Testis (tissue), 3 donors: ENCODE measurements around the gene IFT43. TPM values are rescaled to one million over a fixed set of nuclear protein-coding genes. Genes with fewer than 3 reads are reported as not detected.

ENCODE experiments used
- DNase-seq: peaks from one replicate; pipeline ENCODE4 v3.0.0-alpha.2; 2019
- H3K27ac ChIP-seq, 2 donors: fragments of 200-600 bp; sonication (generic); one replicate each; pipeline ENCODE4 v1.5.1; 2019
- H3K27me3 ChIP-seq: fragments of 200-600 bp; sonication (generic); one replicate; pipeline ENCODE4 v1.5.1; 2019
- H3K36me3 ChIP-seq: fragments of 200-600 bp; sonication (generic); one replicate; pipeline ENCODE4 v1.5.1; 2017; ENCODE audit warnings: low read depth; ENCODE audit errors: missing control alignments
- H3K4me1 ChIP-seq: fragments of 200-600 bp; sonication (generic); one replicate; pipeline ENCODE4 v1.5.1; 2019
- H3K4me3 ChIP-seq, 2 donors: fragments of 200-600 bp; sonication (generic); one replicate each; pipeline ENCODE4 v1.5.1; 2017 to 2019
- H3K9me3 ChIP-seq: fragments of 200-600 bp; sonication (generic); one replicate; pipeline ENCODE4 v1.5.1; 2017
- POLR2A ChIP-seq: fragments of 450-650 bp; IDR thresholded peaks from one replicate; pipeline ENCODE4 v1.6.1; 2017; ENCODE audit warnings: antibody characterized with exemption, mild to moderate bottlenecking, moderate library complexity
- WGBS, 2 donors: methylation state at CpG; one replicate each; pipeline ENCODE4 v1.1.5; 2018; 5-methylcytosine and 5-hydroxymethylcytosine counted together
- intact Hi-C: fragments of 100-400 bp; cut with DNase I; formaldehyde crosslinking; loops from one replicate; pipeline ENCODE4 v1.15.1; 2023; ENCODE audit warnings: low total_unique reads
- polyA plus RNA-seq: library from polyadenylated mRNA; stranded (reverse); fragments of 350-450 nt; fragmentation: Illumina TruSeq; extraction: RNeasy Lipid Tissue Mini Kit (QIAGEN cat#74804); gene quantifications from one replicate; pipeline ENCODE4 v1.2.3, GENCODE V29; 2014; ENCODE audit warnings: low read depth, low replicate concordance; ENCODE audit not compliant: insufficient read depth
- total RNA-seq, 2 donors: library from RNA; depleted of rRNA; stranded (reverse); fragments of >200 nt; gene quantifications; one replicate each; pipeline ENCODE4 v1.2.3, GENCODE V29; 2016
- TF ChIP-seq, protein P1 (sequence below), 3 experiments: fragments of 450-650 bp in 2 of 3; fragments of 200-600 bp in 1 of 3; sonication (generic) in 1 of 3; IDR thresholded peaks; one replicate each; pipeline ENCODE4 v1.5.1; 2016 to 2019; ENCODE audit warnings: antibody characterized with exemption in 3 of 3, mild to moderate bottlenecking in 2 of 3, moderate library complexity in 1 of 3

IFT43 gene
- total and polyA plus RNA-seq, 3 donors from 2014 or later, result 55.1 to 85.4 (median 68.4) TPM

DNA sequence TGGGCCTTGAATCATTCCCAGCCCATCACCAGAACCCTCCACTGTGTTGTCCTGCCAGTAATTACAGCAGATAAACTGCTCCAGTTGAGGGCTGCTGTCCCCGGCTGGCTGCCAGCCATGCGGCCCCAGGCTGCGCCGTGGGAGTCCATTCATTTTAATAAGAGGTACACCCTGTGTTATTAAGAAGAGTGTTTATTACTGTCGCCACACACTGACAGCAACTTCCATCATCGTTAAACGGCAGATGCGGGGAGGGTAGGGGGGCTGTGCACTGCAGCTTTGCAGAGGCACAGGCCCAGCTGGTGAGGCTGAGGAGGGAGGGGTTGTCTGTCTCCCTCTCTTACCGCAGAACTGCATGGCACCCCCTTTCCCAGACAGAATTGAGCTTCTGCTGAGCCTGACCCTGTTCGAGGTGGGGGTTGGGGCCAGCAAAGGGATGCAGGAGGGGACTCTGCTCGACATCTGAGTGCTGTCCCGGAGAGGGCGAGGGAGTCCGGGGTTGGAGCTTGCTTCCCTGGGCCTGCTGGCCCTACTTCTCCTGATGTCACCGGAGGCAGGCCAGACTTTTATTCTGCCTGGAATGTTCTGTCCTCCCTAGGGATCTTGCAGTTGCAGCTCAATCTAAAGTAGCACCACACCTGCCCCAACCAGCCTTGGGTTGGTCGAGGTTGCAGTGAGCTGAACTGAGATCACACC lies 132.4 kb downstream of the IFT43 start:
- WGBS, 2 donors, result 40 to 55% methylated on average over 10 to 15 of the region's 16 CpGs
- intact Hi-C loops, result no loop called here
- H3K36me3 ChIP-seq, result no peaks in the 10 kb centered on the region
- no peaks in the 10 kb centered on the region for H3K9me3 ChIP-seq
- TF ChIP-seq POLR2A, result no peak
- TF ChIP-seq, protein P1, sequence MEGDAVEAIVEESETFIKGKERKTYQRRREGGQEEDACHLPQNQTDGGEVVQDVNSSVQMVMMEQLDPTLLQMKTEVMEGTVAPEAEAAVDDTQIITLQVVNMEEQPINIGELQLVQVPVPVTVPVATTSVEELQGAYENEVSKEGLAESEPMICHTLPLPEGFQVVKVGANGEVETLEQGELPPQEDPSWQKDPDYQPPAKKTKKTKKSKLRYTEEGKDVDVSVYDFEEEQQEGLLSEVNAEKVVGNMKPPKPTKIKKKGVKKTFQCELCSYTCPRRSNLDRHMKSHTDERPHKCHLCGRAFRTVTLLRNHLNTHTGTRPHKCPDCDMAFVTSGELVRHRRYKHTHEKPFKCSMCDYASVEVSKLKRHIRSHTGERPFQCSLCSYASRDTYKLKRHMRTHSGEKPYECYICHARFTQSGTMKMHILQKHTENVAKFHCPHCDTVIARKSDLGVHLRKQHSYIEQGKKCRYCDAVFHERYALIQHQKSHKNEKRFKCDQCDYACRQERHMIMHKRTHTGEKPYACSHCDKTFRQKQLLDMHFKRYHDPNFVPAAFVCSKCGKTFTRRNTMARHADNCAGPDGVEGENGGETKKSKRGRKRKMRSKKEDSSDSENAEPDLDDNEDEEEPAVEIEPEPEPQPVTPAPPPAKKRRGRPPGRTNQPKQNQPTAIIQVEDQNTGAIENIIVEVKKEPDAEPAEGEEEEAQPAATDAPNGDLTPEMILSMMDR (IDR thresholded peaks at IDR 0.05), result no peak
- no peaks in the 10 kb centered on the region for H3K27me3 ChIP-seq
- no peaks in the 10 kb centered on the region for H3K4me1 ChIP-seq
- H3K4me3 ChIP-seq, result no peak overlapping the region
- H3K27ac ChIP-seq, result no peak overlapping the region
- DNase-seq, result no peak

DNA sequence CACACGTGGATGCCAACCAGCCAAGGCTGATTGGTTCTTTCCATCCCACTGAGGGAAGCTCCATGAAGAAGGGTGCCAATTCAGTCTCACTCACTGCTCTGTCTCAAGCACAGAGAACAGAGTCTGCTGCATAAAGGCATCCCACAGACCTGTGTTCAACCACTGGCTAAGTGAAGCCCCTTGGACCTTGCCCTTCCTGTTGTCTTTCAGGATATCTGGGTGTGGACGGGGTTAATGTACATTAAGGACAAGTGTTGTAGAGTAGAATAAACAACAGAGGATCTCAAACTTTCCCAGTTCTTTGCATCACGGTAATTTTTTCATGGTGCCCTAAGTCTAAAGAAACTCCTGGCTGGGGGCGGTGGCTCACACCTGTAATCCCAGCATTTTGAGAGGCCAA lies 133.0 kb downstream of the IFT43 start:
- no peak for TF ChIP-seq POLR2A
- TF ChIP-seq, protein P1 (IDR thresholded peaks at IDR 0.05), result no peak
- WGBS, 2 donors, result 83 to 87% methylated on average over 4 of the region's 4 CpGs
- no peak for DNase-seq

DNA sequence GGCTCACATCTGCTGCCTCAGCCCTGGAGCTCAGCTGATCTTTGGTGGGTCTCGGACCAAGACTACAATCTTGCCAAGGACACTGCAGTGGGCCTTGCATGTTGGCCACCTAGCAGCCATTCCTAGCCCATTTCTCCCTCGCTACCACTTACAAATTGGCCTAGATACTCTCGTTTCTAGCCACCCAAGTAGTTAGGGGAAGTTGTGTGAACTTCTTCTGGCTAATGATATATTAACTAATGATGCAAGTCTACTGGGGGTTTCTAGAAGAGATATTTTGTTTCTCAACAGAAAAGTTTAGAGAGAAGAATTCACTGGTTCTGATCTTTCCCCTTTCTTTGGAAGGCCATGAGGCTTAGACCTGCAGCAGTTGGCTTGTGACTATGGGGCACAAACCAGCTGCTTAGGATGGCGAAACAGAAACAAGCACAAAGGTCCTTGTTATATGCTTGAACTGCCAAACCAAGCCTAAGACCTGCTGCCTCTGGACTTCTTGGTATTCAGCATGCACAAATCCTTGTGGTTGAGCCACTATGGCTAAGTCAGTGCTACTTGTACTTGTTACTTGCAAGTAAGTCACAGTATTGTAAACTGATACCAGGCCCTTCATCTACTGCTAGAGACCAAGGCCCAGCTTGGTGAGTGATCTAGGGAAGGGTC lies 135.7 kb downstream of the IFT43 start:
- no peak overlapping the region for H3K27ac ChIP-seq
- TF ChIP-seq, protein P1 (IDR thresholded peaks at IDR 0.05), result no peak
- TF ChIP-seq POLR2A, result no peak

More for the DNA sequence above, 133.0 kb downstream of the IFT43 start:
- Histone ChIP-seq H3K36me3 (no peaks in the 10 kb centered on the region), H3K27me3 (no peaks in the 10 kb centered on the region), H3K9me3 (no peaks in the 10 kb centered on the region), H3K4me3 (no peak overlapping the region), H3K27ac (no peak overlapping the region), H3K4me1 (no peaks in the 10 kb centered on the region)
- intact Hi-C loops, result no loop called here

DNA sequence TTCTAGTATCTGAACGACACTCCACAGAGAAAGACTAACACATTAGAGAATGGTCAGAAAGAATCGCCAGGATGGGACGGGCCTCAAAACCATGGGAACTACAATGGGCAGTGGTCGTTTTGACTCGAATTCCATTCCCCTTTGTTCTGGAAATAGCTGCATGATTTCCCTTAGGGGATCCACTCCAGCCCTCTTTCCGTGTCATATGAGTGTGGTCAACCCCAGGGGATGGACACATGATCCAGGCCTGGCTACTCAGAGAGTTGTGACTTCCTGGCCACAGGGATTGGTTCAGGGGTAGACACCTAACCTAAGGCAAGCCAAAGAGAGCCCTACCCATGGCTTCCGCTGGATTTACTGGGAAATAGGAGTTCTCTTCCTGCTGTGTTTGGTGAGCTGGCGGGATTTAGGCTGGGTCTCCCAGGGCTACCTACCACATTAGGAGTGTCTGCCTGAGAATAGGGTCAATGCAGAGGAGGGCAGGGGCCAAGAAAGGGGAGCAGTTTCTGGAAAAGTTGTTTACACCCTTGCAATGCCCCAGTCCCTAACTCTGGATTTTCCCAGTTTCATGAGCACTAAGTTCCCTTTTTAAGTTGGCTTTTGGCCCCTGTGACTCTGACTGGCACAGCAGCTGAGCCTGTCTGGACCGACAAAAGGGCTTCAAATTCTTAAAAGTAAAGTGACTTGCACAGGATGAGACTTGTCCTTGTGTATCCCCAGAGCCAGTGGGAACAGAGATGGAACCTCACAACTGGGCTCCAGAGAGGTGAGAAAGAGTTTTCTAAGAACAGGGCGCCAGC lies 138.1 kb downstream of the IFT43 start:
- H3K27me3 ChIP-seq, result no peaks in the 10 kb centered on the region
- no peaks in the 10 kb centered on the region for H3K36me3 ChIP-seq
- no peaks in the 10 kb centered on the region for H3K9me3 ChIP-seq
- intact Hi-C loops, result no loop called here
- H3K27ac ChIP-seq, result no peak overlapping the region
- 82 to 85% methylated on average over 9 to 10 of the region's 10 CpGs for WGBS, 2 donors
- H3K4me1 ChIP-seq, result no peaks in the 10 kb centered on the region
- DNase-seq, result no peak
- no peak overlapping the region for H3K4me3 ChIP-seq
- no peak for TF ChIP-seq POLR2A
- TF ChIP-seq, protein P1 (IDR thresholded peaks at IDR 0.05), result no peak

More for the DNA sequence above, 135.7 kb downstream of the IFT43 start:
- Histone ChIP-seq H3K9me3 (no peaks in the 10 kb centered on the region), H3K27me3 (no peaks in the 10 kb centered on the region), H3K4me1 (no peaks in the 10 kb centered on the region), H3K4me3 (no peak overlapping the region), H3K36me3 (no peaks in the 10 kb centered on the region)
- no peak for DNase-seq
- intact Hi-C loops, result no loop called here
- 59 to 68% methylated on average over 4 of the region's 4 CpGs for WGBS, 2 donors
